Esophagus muscularis mucosa (tissue), 4 donors: ENCODE measurements around the gene ASB18. TPM values are rescaled to one million over a fixed set of nuclear protein-coding genes. Genes with fewer than 3 reads are reported as not detected.
A peak's percentile ranks its signal among the peaks of the same experiment; 100 is the strongest.

Source experiments
- DNase-seq: peaks from one replicate; pipeline ENCODE4 v3.0.0-alpha.2; 2017; ENCODE audit errors: extremely low spot score
- H3K27ac ChIP-seq, 4 donors: fragments of 200-600 bp; sonication (generic); replicated peaks in 1 of 4; 1 replicate in 3 of 4; 2 replicates in 1 of 4; pipeline ENCODE4 v1.5.1; 2016 to 2019; ENCODE audit warnings: mild to moderate bottlenecking in 1 of 4
- H3K27me3 ChIP-seq, 4 donors: fragments of 200-600 bp; sonication (generic); one replicate each; pipeline versions ENCODE4 v1.5.1 to v1.6.0; 2016 to 2019
- H3K36me3 ChIP-seq, 4 donors: fragments of 200-600 bp; sonication (generic); one replicate each; pipeline ENCODE4 v1.5.1; 2016 to 2019
- H3K4me1 ChIP-seq, 4 donors: fragments of 200-600 bp; sonication (generic); one replicate each; pipeline ENCODE4 v1.5.1; 2016 to 2019
- H3K4me3 ChIP-seq, 4 donors: fragments of 200-600 bp; sonication (generic); 1 replicate in 2 of 4; 2 replicates in 2 of 4; pipeline ENCODE4 v1.5.1; 2016 to 2019; ENCODE audit warnings: mild to moderate bottlenecking in 4 of 4, moderate library complexity in 1 of 4
- H3K9me3 ChIP-seq, 4 donors: fragments of 200-600 bp; sonication (generic); 1 replicate in 3 of 4; 2 replicates in 1 of 4; pipeline ENCODE4 v1.5.1; 2016 to 2019
- EP300 ChIP-seq: sonication (generic); formaldehyde crosslinking; IDR thresholded peaks from one replicate; pipeline ENCODE4 v1.6.1; 2017; ENCODE audit warnings: antibody characterized with exemption
- POLR2A ChIP-seq: fragments of 450-650 bp; IDR thresholded peaks from one replicate; pipeline ENCODE4 v1.6.1; 2017; ENCODE audit warnings: antibody characterized with exemption, moderate library complexity, mild to moderate bottlenecking, low read depth
- POLR2AphosphoS5 ChIP-seq, 2 donors: sonication (generic); formaldehyde crosslinking; IDR thresholded peaks; one replicate each; pipeline ENCODE4 v1.6.1; 2017; ENCODE audit warnings: antibody characterized with exemption in 2 of 2
- WGBS: methylation state at CpG from one replicate; pipeline ENCODE4 v1.1.5; 2018; 5-methylcytosine and 5-hydroxymethylcytosine counted together
- intact Hi-C: fragments of 100-400 bp; cut with DNase I; formaldehyde crosslinking; loops from one replicate; pipeline ENCODE4 v1.15.1; 2023
- total RNA-seq, 4 donors: library from RNA; depleted of rRNA; stranded (reverse); fragments of >200 nt; gene quantifications; one replicate each; pipeline versions ENCODE4 v1.1.0 to v1.2.1, GENCODE V29; 2016
- TF ChIP-seq, protein P1 (sequence below), 3 experiments: fragments of 200-600 bp in 2 of 3; fragments of 450-650 bp in 1 of 3; sonication (generic) in 2 of 3; IDR thresholded peaks; one replicate each; pipeline ENCODE4 v1.5.1; 2017 to 2019; ENCODE audit warnings: antibody characterized with exemption in 3 of 3, mild to moderate bottlenecking in 2 of 3, moderate library complexity in 1 of 3

The ASB18 gene
- total RNA-seq, 4 donors from 2014 or later: not detected

DNA sequence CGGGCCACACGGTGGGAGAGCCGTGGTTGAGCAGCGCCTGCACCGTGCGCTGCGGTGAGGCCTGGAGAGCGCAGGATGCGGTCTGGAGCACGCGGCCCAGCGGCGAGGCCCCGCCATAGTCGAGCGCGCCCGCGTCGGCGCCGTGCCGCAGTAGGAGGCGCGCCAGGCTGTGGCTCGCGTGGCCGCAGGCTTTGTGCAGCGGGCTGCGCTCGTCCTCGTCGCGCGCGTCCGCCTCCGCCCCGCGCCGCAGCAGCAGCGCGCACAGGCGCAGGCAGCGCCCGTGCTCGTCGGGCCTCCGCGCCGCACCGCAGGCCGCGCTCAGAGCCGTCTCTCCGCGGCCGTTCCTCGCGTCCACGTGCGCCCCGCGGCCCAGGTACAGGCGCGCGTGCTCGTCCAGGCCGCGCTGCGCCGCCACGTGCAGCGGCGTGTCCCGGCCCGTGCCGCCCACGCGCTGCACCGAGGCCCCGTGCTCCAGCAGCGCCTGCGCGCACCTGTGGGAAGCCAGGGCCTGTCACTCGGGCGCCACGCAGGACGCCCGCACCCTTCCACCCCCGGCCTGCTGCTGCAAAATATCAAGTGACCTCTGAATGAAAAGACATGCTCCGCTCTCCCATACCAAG is 49.7 kb downstream of the ASB18 start:
- intact Hi-C loops: no loop called here
- Histone ChIP-seq H3K9me3 (no peaks in the 10 kb centered on the region), H3K4me3 (no peak overlapping the region), H3K4me1 (peaks cover 0 to 4% (median 0%) of the 10 kb centered on the region in 4 donors), H3K36me3 (no peaks in the 10 kb centered on the region), H3K27me3 (peaks cover 0 to 76% (median 4%) of the 10 kb centered on the region in 4 donors), H3K27ac (no peak overlapping the region)
- DNase-seq: peak; percentile 17
- TF ChIP-seq POLR2AphosphoS5 (IDR thresholded peaks at IDR 0.05) (no peak), EP300 (no peak), POLR2A (no peak)
- TF ChIP-seq, protein P1, sequence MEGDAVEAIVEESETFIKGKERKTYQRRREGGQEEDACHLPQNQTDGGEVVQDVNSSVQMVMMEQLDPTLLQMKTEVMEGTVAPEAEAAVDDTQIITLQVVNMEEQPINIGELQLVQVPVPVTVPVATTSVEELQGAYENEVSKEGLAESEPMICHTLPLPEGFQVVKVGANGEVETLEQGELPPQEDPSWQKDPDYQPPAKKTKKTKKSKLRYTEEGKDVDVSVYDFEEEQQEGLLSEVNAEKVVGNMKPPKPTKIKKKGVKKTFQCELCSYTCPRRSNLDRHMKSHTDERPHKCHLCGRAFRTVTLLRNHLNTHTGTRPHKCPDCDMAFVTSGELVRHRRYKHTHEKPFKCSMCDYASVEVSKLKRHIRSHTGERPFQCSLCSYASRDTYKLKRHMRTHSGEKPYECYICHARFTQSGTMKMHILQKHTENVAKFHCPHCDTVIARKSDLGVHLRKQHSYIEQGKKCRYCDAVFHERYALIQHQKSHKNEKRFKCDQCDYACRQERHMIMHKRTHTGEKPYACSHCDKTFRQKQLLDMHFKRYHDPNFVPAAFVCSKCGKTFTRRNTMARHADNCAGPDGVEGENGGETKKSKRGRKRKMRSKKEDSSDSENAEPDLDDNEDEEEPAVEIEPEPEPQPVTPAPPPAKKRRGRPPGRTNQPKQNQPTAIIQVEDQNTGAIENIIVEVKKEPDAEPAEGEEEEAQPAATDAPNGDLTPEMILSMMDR (IDR thresholded peaks at IDR 0.05): no peak
- WGBS: 46% methylated on average over 52 of the region's 92 CpGs

- intact Hi-C loops: no loop called here
- peaks cover 0 to 6% (median 6%) of the 10 kb centered on the region in 4 donors for H3K9me3 ChIP-seq
- no peak overlapping the region for H3K4me3 ChIP-seq
- TF ChIP-seq POLR2A (no peak), EP300 (no peak), POLR2AphosphoS5 (IDR thresholded peaks at IDR 0.05) (no peak)
- TF ChIP-seq, protein P1 (IDR thresholded peaks at IDR 0.05): no peak
- 96% methylated on average over 13 of the region's 25 CpGs for WGBS
- H3K36me3 ChIP-seq: no peaks in the 10 kb centered on the region
- H3K27me3 ChIP-seq: peaks cover 0 to 76% (median under 1%) of the 10 kb centered on the region in 4 donors
- peaks cover 0 to 4% (median 0%) of the 10 kb centered on the region in 4 donors for H3K4me1 ChIP-seq
- DNase-seq: peak; percentile 89
- no peak overlapping the region for H3K27ac ChIP-seq
These were observed 52.9 kb downstream of the ASB18 start for GRCh38 chr2:236211296-236211695.

GRCh38 chr2:236210536-236210935 is 53.7 kb downstream of the ASB18 start:
- Histone ChIP-seq H3K27me3 (peaks cover 0 to 70% (median 0%) of the 10 kb centered on the region in 4 donors), H3K4me1 (peaks cover 0 to 4% (median 0%) of the 10 kb centered on the region in 4 donors), H3K27ac (no peak overlapping the region), H3K36me3 (no peaks in the 10 kb centered on the region), H3K4me3 (no peak overlapping the region), H3K9me3 (peaks cover 0 to 13% (median 9%) of the 10 kb centered on the region in 4 donors)
- 84% methylated on average over 8 of the region's 8 CpGs for WGBS
- DNase-seq: peak; percentile 77
- TF ChIP-seq POLR2AphosphoS5 (IDR thresholded peaks at IDR 0.05) (no peak), POLR2A (no peak), EP300 (no peak)
- TF ChIP-seq, protein P1 (IDR thresholded peaks at IDR 0.05): no peak
- intact Hi-C loops: no loop called here

DNA sequence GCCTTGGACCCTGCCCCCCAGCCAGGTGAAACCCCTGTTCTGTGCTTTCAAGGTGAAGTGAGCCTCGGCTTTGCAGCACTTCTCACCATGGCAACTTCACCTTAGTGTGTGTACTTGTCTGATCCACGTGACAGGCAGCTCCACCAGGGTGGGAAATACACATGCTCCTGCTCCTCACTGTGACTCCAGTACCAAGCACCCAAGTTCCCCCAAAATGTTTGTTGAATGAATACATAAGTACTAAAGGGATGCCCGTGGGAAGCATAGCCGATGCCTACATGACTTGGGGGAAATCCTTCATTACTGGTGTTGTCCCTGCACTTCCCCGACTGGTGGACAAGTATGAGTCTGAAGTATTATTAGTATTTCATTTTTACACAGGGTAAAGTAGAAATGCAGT is 54.2 kb downstream of the ASB18 start:
- H3K9me3 ChIP-seq: peaks cover 0 to 19% (median 14%) of the 10 kb centered on the region in 4 donors
- H3K27me3 ChIP-seq: peaks cover 0 to 69% (median 0%) of the 10 kb centered on the region in 4 donors
- DNase-seq: peak; percentile 75
- WGBS: 84% methylated on average over 5 of the region's 5 CpGs
- no peak overlapping the region for H3K27ac ChIP-seq
- H3K36me3 ChIP-seq: no peaks in the 10 kb centered on the region
- no peak overlapping the region for H3K4me3 ChIP-seq
- TF ChIP-seq, protein P1 (IDR thresholded peaks at IDR 0.05): no peak
- TF ChIP-seq POLR2AphosphoS5 (IDR thresholded peaks at IDR 0.05) (no peak), POLR2A (no peak), EP300 (no peak)
- H3K4me1 ChIP-seq: peaks cover 0 to 4% (median 0%) of the 10 kb centered on the region in 4 donors
- intact Hi-C loops: no loop called here

GRCh38 chr2:236209535-236209934 is 54.7 kb downstream of the ASB18 start:
- WGBS: 73% methylated on average over 6 of the region's 6 CpGs

More at GRCh38 chr2:236209535-236209934, 54.7 kb downstream of the ASB18 start:
- H3K27ac ChIP-seq: no peak overlapping the region
- H3K4me1 ChIP-seq: peaks cover 0 to 3% (median 0%) of the 10 kb centered on the region in 4 donors
- no peak for TF ChIP-seq EP300
- TF ChIP-seq POLR2A: no peak
- TF ChIP-seq, protein P1 (IDR thresholded peaks at IDR 0.05): no peak
- TF ChIP-seq POLR2AphosphoS5 (IDR thresholded peaks at IDR 0.05): no peak
- DNase-seq: no peak
- H3K4me3 ChIP-seq: no peak overlapping the region
- intact Hi-C loops: no loop called here
- H3K27me3 ChIP-seq: peaks cover 0 to 66% (median 0%) of the 10 kb centered on the region in 4 donors
- peaks cover 0 to 21% (median 17%) of the 10 kb centered on the region in 4 donors for H3K9me3 ChIP-seq
- H3K36me3 ChIP-seq: no peaks in the 10 kb centered on the region
